ENCODE results near the gene MTERF4.

DNA sequence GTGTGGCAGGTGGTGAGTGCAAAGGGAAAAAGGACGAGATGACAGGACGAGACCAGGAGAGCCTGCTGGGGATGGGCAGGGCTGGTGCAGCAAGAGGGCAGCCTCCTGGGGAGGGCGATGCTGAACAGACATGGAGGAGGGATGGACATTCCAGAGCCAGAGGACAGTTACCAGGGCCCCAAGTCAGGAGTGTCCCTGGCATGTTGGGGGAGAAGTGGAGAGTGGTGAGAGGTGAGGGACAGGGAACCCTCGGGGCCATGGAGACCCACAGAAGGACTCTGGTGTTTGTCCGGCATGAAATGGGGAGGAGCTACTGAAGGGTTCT lies 19.0 kb downstream of the MTERF4 start:
- TF ChIP-seq, protein P1, sequence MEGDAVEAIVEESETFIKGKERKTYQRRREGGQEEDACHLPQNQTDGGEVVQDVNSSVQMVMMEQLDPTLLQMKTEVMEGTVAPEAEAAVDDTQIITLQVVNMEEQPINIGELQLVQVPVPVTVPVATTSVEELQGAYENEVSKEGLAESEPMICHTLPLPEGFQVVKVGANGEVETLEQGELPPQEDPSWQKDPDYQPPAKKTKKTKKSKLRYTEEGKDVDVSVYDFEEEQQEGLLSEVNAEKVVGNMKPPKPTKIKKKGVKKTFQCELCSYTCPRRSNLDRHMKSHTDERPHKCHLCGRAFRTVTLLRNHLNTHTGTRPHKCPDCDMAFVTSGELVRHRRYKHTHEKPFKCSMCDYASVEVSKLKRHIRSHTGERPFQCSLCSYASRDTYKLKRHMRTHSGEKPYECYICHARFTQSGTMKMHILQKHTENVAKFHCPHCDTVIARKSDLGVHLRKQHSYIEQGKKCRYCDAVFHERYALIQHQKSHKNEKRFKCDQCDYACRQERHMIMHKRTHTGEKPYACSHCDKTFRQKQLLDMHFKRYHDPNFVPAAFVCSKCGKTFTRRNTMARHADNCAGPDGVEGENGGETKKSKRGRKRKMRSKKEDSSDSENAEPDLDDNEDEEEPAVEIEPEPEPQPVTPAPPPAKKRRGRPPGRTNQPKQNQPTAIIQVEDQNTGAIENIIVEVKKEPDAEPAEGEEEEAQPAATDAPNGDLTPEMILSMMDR (IDR thresholded peaks at IDR 0.05; ENCODE audit: low read length): no peak
- TF ChIP-seq EZH2 (optimal IDR thresholded peaks at IDR 0.05; ENCODE audit: low read depth, low read length): no peak

All from MM.1S (cell line).